HepG2 (cell line): Measurements from ENCODE around the gene RNF123. TPM values are rescaled to one million over a fixed set of nuclear protein-coding genes. Genes with fewer than 3 reads are reported as not detected.

Source experiments
- ARHGAP35 ChIP-seq: sonication (generic); formaldehyde crosslinking; IDR thresholded peaks from 2 replicates; pipeline ENCODE4 v1.9.0; 2022; ENCODE audit warnings: mild to moderate bottlenecking, inconsistent platforms, moderate library complexity, missing genetic modification reagents, borderline replicate concordance
- ARID2 ChIP-seq: sonication (generic); formaldehyde crosslinking; IDR thresholded peaks from 2 replicates; pipeline ENCODE4 v1.8.1; 2022; ENCODE audit warnings: mild to moderate bottlenecking, missing genetic modification reagents, borderline replicate concordance
- CREM ChIP-seq, 2 experiments: sonication (generic) in 1 of 2; formaldehyde crosslinking in 1 of 2; IDR thresholded peaks; 2 replicates each; pipeline versions ENCODE4 v1.4.0 to v1.6.1; 2016 to 2020; ENCODE audit warnings: antibody characterized with exemption in 1 of 2, mild to moderate bottlenecking in 1 of 2, missing genetic modification reagents in 1 of 2
- HDAC2 ChIP-seq: sonication (generic); formaldehyde crosslinking; IDR thresholded peaks from 2 replicates; pipeline ENCODE4 v1.4.0; 2020; ENCODE audit warnings: missing genetic modification reagents
- KAT8 ChIP-seq: IDR thresholded peaks from 2 replicates; pipeline ENCODE4 v1.6.1; 2016; ENCODE audit warnings: missing genetic modification reagents, missing compliant biosample characterization
- MED1 ChIP-seq: sonication (generic); formaldehyde crosslinking; IDR thresholded peaks from 2 replicates; pipeline ENCODE4 v1.4.0; 2020; ENCODE audit warnings: missing genetic modification reagents
- MEF2D ChIP-seq: sonication (generic); formaldehyde crosslinking; IDR thresholded peaks from 2 replicates; pipeline ENCODE4 v1.5.1; 2020; ENCODE audit warnings: mild to moderate bottlenecking, missing genetic modification reagents
- MTF1 ChIP-seq: sonication (generic); formaldehyde crosslinking; IDR thresholded peaks from 2 replicates; pipeline ENCODE4 v1.5.0; 2020; ENCODE audit warnings: missing genetic modification reagents
- NFE2 ChIP-seq: sonication (generic); formaldehyde crosslinking; IDR thresholded peaks from 2 replicates; pipeline ENCODE4 v1.4.0; 2020; ENCODE audit warnings: missing genetic modification reagents
- POLR2A ChIP-seq, 2 experiments: IDR thresholded peaks; 2 replicates each; pipeline ENCODE4 v1.6.1; 2011; ENCODE audit warnings: low read depth in 2 of 2, low read length in 2 of 2, mild to moderate bottlenecking in 1 of 2, moderate library complexity in 1 of 2; ENCODE audit not compliant: insufficient read depth in 1 of 2
- SIX4 ChIP-seq: sonication (generic); formaldehyde crosslinking; IDR thresholded peaks from 2 replicates; pipeline ENCODE4 v1.4.0; 2020; ENCODE audit warnings: missing genetic modification reagents
- SMAD9 ChIP-seq: sonication (generic); formaldehyde crosslinking; IDR thresholded peaks from 2 replicates; pipeline ENCODE4 v1.5.1; 2020; ENCODE audit warnings: mild to moderate bottlenecking, missing genetic modification reagents
- SMYD3 ChIP-seq: sonication (generic); formaldehyde crosslinking; IDR thresholded peaks from 2 replicates; pipeline ENCODE4 v1.8.1; 2023; ENCODE audit warnings: mild to moderate bottlenecking, missing genetic modification reagents
- TOPORS ChIP-seq: sonication (generic); formaldehyde crosslinking; IDR thresholded peaks from 2 replicates; pipeline ENCODE4 v1.8.0; 2023; ENCODE audit warnings: mild to moderate bottlenecking, missing genetic modification reagents
- XRCC5 ChIP-seq: fragments of 200-400 bp; formaldehyde crosslinking; optimal IDR thresholded peaks from 2 replicates; pipeline ENCODE3; 2017; ENCODE audit warnings: mild to moderate bottlenecking, low read length
- ZNF136 ChIP-seq: sonication (generic); formaldehyde crosslinking; IDR thresholded peaks from 2 replicates; pipeline ENCODE4 v1.8.1; 2022; ENCODE audit warnings: low read depth, mild to moderate bottlenecking, moderate library complexity, missing genetic modification reagents
- ZSCAN29 ChIP-seq: sonication (generic); formaldehyde crosslinking; conservative IDR thresholded peaks from 2 replicates; pipeline ENCODE4 v1.4.0; 2020; ENCODE audit warnings: mild to moderate bottlenecking, missing genetic modification reagents
- polyA plus RNA-seq, 8 experiments: library from polyadenylated mRNA; depleted of rRNA in 3 of 8; stranded (reverse) in 7 of 8; unstranded in 1 of 8; fragments of >200 nt; fragmentation: Illumina TruSeq in 4 of 8; extraction: Trizol in 4 of 8; gene quantifications; 2 replicates each; pipeline versions ENCODE4 v1.2.1 to v1.2.3, GENCODE V29; 2011 to 2016; ENCODE audit warnings: low read depth in 4 of 8, missing spikeins in 1 of 8, mixed read lengths in 1 of 8; ENCODE audit not compliant: insufficient read depth in 1 of 8
- total RNA-seq, 5 experiments: library from RNA; depleted of rRNA; stranded (reverse); fragments of >200 nt; fragmentation: Illumina TruSeq; extraction: Trizol; gene quantifications; 2 replicates each; pipeline ENCODE4 v1.2.3, GENCODE V29; 2016; ENCODE audit warnings: low read depth in 1 of 5
- TF ChIP-seq, protein P1 (sequence below): sonication (generic); formaldehyde crosslinking; IDR thresholded peaks from 2 replicates; pipeline ENCODE4 v1.4.0; 2020; ENCODE audit warnings: missing genetic modification reagents
- TF ChIP-seq, protein P2 (sequence below): sonication (generic); formaldehyde crosslinking; IDR thresholded peaks from 2 replicates; pipeline ENCODE4 v1.5.1; 2020; ENCODE audit warnings: missing genetic modification reagents, mild to moderate bottlenecking, borderline replicate concordance
- TF ChIP-seq, protein P3 (sequence below): sonication (generic); formaldehyde crosslinking; IDR thresholded peaks from 2 replicates; pipeline ENCODE4 v1.5.1; 2020; ENCODE audit warnings: mild to moderate bottlenecking, missing genetic modification reagents
- TF ChIP-seq, protein P4 (sequence below): sonication (generic); formaldehyde crosslinking; IDR thresholded peaks from 2 replicates; pipeline ENCODE4 v1.4.0; 2020; ENCODE audit warnings: missing genetic modification reagents, borderline replicate concordance

Gene RNF123
- total and polyA plus RNA-seq, 2 of the 13 experiments (the other 11 are each of a cell fraction or from before 2014, with no cell fraction given) = 29.9 to 82.2 TPM

DNA sequence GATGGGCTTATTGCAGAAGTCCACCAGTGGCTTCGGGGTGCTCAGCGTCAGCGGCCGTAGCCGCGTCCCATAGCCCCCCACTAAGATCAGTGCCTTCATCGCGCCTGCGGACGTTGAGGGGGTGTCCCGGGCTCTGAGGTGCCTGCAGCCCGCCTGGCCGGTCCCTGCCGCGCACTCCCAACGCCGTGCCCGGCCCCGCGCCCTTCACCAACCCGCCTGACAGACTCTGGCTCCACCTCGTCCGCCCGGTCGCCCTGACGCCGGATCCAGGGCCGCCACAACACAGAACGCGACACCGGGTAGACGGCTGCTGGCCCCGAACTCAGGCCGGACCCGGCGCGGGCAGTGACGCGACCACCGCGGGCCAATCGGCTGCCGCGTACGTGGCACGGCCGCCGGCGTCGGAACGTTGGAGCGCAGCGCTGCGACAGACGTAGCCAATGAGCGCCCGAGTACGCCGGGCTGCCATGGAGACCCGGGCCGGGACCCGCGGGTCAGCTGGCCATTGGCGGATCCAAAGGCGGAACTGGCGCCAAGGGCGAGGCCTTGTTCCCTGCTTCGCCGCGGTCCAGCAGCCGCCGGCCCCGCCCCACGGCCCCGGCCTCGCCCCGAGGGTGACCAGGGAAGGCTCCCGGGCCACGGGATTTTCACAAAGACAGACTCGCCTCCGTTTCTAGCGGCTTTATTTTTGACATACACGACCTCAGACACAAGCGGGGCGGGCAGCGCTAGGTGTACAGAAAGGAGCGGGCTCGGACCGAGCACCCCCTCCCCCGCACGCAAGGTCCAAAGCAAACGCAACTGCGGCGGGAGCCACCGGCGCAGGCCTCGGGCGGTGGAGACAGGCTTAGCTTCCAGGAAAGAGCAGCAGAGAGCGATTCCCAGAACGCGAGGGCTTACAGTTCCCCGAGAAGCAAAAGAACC lies 34.5 kb downstream of the RNF123 start, which contains the start of gene GMPPB (continued):
- TF ChIP-seq, protein P1, sequence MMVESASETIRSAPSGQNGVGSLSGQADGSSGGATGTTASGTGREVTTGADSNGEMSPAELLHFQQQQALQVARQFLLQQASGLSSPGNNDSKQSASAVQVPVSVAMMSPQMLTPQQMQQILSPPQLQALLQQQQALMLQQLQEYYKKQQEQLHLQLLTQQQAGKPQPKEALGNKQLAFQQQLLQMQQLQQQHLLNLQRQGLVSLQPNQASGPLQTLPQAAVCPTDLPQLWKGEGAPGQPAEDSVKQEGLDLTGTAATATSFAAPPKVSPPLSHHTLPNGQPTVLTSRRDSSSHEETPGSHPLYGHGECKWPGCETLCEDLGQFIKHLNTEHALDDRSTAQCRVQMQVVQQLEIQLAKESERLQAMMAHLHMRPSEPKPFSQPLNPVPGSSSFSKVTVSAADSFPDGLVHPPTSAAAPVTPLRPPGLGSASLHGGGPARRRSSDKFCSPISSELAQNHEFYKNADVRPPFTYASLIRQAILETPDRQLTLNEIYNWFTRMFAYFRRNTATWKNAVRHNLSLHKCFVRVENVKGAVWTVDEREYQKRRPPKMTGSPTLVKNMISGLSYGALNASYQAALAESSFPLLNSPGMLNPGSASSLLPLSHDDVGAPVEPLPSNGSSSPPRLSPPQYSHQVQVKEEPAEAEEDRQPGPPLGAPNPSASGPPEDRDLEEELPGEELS (CRISPR knock-in tag) = no peak
- TF ChIP-seq XRCC5 (no peak), SMYD3 (CRISPR knock-in tag) (no peak), SMAD9 (no peak), ZSCAN29 (peak; percentile 72; the same call in 1 of the 2 replicates), HDAC2 (CRISPR knock-in tag) (peak; percentile 56; the same call in 1 of the 2 replicates), MEF2D (no peak), ARHGAP35 (CRISPR knock-in tag) (peak; percentile 19; the same call in 1 of the 2 replicates), NFE2 (CRISPR knock-in tag) (no peak), SIX4 (CRISPR knock-in tag) (no peak), CREM (IDR thresholded peaks at IDR 0.05) (peak; percentile 26), CREM (CRISPR knock-in tag; IDR thresholded peaks at IDR 0.05) (peak; percentile 47; the same call in 1 of the 2 replicates), MED1 (peak; percentile 38), ARID2 (CRISPR knock-in tag) (no peak), ZNF136 (CRISPR knock-in tag) (peak; percentile 76; the same call in 1 of the 2 replicates), MTF1 (CRISPR knock-in tag) (no peak), KAT8 (peak; percentile 88), POLR2A (IDR thresholded peaks at IDR 0.05; ENCODE audit: insufficient read depth in 1 of 2, low read depth in 2 of 2, low read length in 2 of 2) (peak in 1 of 2 experiments; percentile 16; a peak in 2 of 4 replicates), TOPORS (no peak)
- TF ChIP-seq, protein P2, sequence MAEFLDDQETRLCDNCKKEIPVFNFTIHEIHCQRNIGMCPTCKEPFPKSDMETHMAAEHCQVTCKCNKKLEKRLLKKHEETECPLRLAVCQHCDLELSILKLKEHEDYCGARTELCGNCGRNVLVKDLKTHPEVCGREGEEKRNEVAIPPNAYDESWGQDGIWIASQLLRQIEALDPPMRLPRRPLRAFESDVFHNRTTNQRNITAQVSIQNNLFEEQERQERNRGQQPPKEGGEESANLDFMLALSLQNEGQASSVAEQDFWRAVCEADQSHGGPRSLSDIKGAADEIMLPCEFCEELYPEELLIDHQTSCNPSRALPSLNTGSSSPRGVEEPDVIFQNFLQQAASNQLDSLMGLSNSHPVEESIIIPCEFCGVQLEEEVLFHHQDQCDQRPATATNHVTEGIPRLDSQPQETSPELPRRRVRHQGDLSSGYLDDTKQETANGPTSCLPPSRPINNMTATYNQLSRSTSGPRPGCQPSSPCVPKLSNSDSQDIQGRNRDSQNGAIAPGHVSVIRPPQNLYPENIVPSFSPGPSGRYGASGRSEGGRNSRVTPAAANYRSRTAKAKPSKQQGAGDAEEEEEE (CRISPR knock-in tag) = no peak
- TF ChIP-seq, protein P3, sequence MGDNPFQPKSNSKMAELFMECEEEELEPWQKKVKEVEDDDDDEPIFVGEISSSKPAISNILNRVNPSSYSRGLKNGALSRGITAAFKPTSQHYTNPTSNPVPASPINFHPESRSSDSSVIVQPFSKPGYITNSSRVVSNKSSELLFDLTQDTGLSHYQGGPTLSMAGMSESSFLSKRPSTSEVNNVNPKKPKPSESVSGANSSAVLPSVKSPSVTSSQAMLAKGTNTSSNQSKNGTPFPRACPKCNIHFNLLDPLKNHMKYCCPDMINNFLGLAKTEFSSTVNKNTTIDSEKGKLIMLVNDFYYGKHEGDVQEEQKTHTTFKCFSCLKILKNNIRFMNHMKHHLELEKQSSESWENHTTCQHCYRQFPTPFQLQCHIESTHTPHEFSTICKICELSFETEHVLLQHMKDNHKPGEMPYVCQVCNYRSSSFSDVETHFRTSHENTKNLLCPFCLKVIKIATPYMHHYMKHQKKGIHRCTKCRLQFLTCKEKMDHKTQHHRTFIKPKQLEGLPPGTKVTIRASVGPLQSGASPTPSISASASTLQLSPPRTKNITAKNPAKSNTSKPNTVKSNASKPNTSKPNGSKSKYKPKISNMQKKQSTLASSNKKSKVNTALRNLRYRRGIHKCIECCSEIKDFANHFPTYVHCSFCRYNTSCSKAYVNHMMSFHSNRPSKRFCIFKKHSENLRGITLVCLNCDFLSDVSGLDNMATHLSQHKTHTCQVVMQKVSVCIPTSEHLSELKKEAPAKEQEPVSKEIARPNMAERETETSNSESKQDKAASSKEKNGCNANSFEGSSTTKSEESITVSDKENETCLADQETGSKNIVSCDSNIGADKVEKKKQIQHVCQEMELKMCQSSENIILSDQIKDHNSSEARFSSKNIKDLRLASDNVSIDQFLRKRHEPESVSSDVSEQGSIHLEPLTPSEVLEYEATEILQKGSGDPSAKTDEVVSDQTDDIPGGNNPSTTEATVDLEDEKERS (CRISPR knock-in tag) = no peak
- TF ChIP-seq, protein P4, sequence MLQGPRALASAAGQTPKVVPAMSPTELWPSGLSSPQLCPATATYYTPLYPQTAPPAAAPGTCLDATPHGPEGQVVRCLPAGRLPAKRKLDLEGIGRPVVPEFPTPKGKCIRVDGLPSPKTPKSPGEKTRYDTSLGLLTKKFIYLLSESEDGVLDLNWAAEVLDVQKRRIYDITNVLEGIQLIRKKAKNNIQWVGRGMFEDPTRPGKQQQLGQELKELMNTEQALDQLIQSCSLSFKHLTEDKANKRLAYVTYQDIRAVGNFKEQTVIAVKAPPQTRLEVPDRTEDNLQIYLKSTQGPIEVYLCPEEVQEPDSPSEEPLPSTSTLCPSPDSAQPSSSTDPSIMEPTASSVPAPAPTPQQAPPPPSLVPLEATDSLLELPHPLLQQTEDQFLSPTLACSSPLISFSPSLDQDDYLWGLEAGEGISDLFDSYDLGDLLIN = no peak; the same call in 1 of the 2 replicates
